ENCODE measurements around the gene SLC1A7.
"Not testable (repeated sequence)": the region's sequence is repeated elsewhere in the genome, so short reads cannot be mapped to it uniquely, and the experiment has no call there.

Gene SLC1A7

GRCh38 chr1:53142226-53142853 lies at the start of gene SLC1A7:
SLC1A7 (minus strand) TSS chr1:53142638; CDS start chr1:53142449, 189 bp downstream.
- DNase-seq: no peak

GRCh38 chr1:53190210-53190611 lies 47.8 kb upstream of the SLC1A7 start:
- DNase-seq: no peak

GRCh38 chr1:53189061-53189460 lies 46.6 kb upstream of the SLC1A7 start:
- peak; percentile 49 for DNase-seq

GRCh38 chr1:53188099-53188498 lies 45.7 kb upstream of the SLC1A7 start:
- DNase-seq: no peak

GRCh38 chr1:53187401-53187800 lies 45.0 kb upstream of the SLC1A7 start:
- DNase-seq: no peak

- DNase-seq: no peak
These were observed 44.1 kb upstream of the SLC1A7 start for GRCh38 chr1:53186533-53186932.

GRCh38 chr1:53185955-53186297 lies 43.5 kb upstream of the SLC1A7 start:
- not testable (repeated sequence) for DNase-seq

- peak; percentile 89 for DNase-seq
These were observed 40.9 kb upstream of the SLC1A7 start for GRCh38 chr1:53183095-53183990.

- no peak for DNase-seq
These were observed 40.3 kb upstream of the SLC1A7 start for GRCh38 chr1:53182716-53183094.

GRCh38 chr1:53182111-53182593 lies 39.7 kb upstream of the SLC1A7 start:
- DNase-seq: peak; percentile 84

GRCh38 chr1:53180951-53181350 lies 38.5 kb upstream of the SLC1A7 start:
- no peak for DNase-seq

- DNase-seq: no peak
These were observed 37.8 kb upstream of the SLC1A7 start for GRCh38 chr1:53180226-53180625.

- no peak for DNase-seq
These were observed 34.2 kb upstream of the SLC1A7 start for GRCh38 chr1:53176452-53177208.

- DNase-seq: no peak
These were observed 32.8 kb upstream of the SLC1A7 start for GRCh38 chr1:53174971-53175913.

GRCh38 chr1:53172426-53173128 lies 30.1 kb upstream of the SLC1A7 start:
- no peak for DNase-seq

GRCh38 chr1:53166912-53167311 lies 24.5 kb upstream of the SLC1A7 start:
- no peak for DNase-seq

GRCh38 chr1:53166366-53166765 lies 23.9 kb upstream of the SLC1A7 start:
- no peak for DNase-seq

GRCh38 chr1:53165408-53165961 lies 23.0 kb upstream of the SLC1A7 start:
- DNase-seq: no peak

GRCh38 chr1:53163291-53163768 lies 20.9 kb upstream of the SLC1A7 start:
- no peak for DNase-seq

GRCh38 chr1:53162621-53163020 lies 20.2 kb upstream of the SLC1A7 start:
- no peak for DNase-seq

- no peak for DNase-seq
These were observed 18.5 kb upstream of the SLC1A7 start for GRCh38 chr1:53160924-53161378.

Measured in hematopoietic multipotent progenitor cell treated with erythropoietin and hydrocortisone succinate and interleukin-3 and kit ligand, for 8 days (in vitro differentiated cells).